MM.1S (cell line): ENCODE measurements around the gene GSTT2.

Source experiments
- EZH2 ChIP-seq: fragments of 300-600 bp; sonication (generic); optimal IDR thresholded peaks from 2 replicates; pipeline ENCODE3; 2017; ENCODE audit warnings: low read depth, mild to moderate bottlenecking, antibody characterized with exemption, low read length, mixed read lengths
- EZH2phosphoT487 ChIP-seq: fragments of 300-600 bp; sonication (generic); IDR thresholded peaks from 2 replicates; pipeline ENCODE4 v1.6.1; 2018; ENCODE audit warnings: antibody characterized with exemption, low read length
- TF ChIP-seq, protein P1 (sequence below): fragments of 300-600 bp; sonication (generic); IDR thresholded peaks from 2 replicates; pipeline ENCODE4 v1.5.1; 2016; ENCODE audit warnings: antibody characterized with exemption, low read length, mixed read lengths

DNA sequence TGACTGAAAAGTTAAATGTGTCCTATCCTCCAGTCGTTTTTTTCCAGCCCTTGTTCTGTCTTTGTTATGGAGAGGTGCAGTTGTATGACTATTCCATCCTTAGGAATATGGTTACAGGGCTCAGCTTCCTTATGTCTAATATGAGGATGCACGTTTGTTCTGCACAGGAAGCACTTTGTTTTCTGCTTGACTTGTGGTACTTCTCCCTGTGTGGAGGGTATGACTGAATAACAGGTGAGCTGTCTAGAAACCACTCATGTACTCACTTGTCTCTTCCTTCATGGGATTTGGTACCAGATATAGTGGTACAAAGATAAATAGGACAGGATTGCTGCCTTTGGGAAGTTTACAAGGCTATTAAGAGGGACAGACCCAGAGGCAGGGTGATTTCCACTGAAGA is 48.6 kb downstream of the GSTT2 start:
- TF ChIP-seq, protein P1, sequence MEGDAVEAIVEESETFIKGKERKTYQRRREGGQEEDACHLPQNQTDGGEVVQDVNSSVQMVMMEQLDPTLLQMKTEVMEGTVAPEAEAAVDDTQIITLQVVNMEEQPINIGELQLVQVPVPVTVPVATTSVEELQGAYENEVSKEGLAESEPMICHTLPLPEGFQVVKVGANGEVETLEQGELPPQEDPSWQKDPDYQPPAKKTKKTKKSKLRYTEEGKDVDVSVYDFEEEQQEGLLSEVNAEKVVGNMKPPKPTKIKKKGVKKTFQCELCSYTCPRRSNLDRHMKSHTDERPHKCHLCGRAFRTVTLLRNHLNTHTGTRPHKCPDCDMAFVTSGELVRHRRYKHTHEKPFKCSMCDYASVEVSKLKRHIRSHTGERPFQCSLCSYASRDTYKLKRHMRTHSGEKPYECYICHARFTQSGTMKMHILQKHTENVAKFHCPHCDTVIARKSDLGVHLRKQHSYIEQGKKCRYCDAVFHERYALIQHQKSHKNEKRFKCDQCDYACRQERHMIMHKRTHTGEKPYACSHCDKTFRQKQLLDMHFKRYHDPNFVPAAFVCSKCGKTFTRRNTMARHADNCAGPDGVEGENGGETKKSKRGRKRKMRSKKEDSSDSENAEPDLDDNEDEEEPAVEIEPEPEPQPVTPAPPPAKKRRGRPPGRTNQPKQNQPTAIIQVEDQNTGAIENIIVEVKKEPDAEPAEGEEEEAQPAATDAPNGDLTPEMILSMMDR = no peak
- TF ChIP-seq EZH2phosphoT487 = no peak
- TF ChIP-seq EZH2 = no peak
